HL-60 (cell line): ENCODE results near the gene MRPL20.

Experiments
- DNase-seq, 2 experiments: peaks; one replicate each; pipeline ENCODE4 v3.0.0-alpha.2; 2010 to 2020; ENCODE audit warnings: low read depth in 1 of 2, low spot score in 1 of 2
- H3K27ac ChIP-seq: fragments of 250-450 bp; sonication (Bioruptor Pico); replicated peaks from 2 replicates; pipeline ENCODE4 v1.5.1; 2020; ENCODE audit warnings: mild to moderate bottlenecking, moderate library complexity
- H3K27me3 ChIP-seq: fragments of 250-450 bp; sonication (Bioruptor Pico); 2 replicates; pipeline ENCODE4 v1.5.1; 2021; ENCODE audit warnings: mild to moderate bottlenecking, moderate library complexity; ENCODE audit not compliant: insufficient read depth, poor library complexity, severe bottlenecking
- H3K4me3 ChIP-seq: replicated peaks from 2 replicates; pipeline ENCODE4 v1.5.1; 2011; ENCODE audit warnings: mild to moderate bottlenecking, control low read depth, low read length; ENCODE audit not compliant: insufficient read depth
- GABPA ChIP-seq: IDR thresholded peaks from 2 replicates; pipeline ENCODE4 v1.6.1; 2012; ENCODE audit warnings: low read depth
- POLR2AphosphoS5 ChIP-seq: IDR thresholded peaks from 2 replicates; pipeline ENCODE4 v1.6.1; 2012; ENCODE audit warnings: low read depth
- SPI1 ChIP-seq: IDR thresholded peaks from 2 replicates; pipeline ENCODE4 v1.6.1; 2012; ENCODE audit warnings: low read depth, mild to moderate bottlenecking, borderline replicate concordance
- TF ChIP-seq, protein P1 (sequence below): IDR thresholded peaks from 2 replicates; pipeline ENCODE4 v1.6.1; 2012; ENCODE audit warnings: low read depth; ENCODE audit not compliant: insufficient replicate concordance
- TF ChIP-seq, protein P2 (sequence below): IDR thresholded peaks from one replicate; pipeline ENCODE4 v1.5.1; 2011; ENCODE audit warnings: low read length, control low read depth, inconsistent platforms; ENCODE audit not compliant: insufficient read depth

Gene MRPL20

DNA sequence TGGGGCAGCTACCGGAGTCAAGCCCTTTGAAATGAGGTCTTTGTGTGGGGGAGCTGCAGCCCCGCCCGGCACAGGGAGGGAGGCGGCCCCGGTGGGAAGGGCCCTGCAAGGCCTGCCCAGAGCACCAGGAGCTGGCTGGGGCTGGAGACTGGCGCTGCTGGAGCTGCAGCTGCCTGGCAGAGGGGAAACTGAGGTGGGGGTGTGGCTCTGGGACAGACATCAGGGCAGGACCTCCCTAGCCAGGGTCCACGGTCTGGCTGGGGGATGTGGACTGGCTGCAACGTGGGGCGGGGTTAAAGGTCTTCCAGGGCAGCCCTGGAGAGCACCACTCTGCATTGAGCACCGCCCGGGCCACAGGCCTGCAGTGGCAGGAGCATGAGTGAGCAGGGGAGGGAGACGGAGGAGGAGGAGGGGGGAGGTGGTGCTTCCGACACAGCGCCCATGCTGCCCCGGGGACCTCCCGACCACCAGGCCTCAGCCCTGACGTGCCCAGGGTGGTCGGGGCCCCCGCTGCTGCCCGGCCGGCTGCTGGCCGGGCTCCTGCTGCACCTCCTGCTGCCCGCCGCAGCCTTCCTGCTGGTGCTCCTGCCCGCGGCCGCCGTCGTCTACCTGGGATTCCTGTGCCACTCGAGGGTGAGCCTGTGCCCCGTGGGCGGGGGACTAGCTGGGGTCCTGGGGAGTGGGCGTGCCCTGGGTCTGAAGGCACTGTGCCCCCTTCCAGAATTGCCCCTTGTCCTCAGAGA, 18.8 kb upstream of the MRPL20 start:
- TF ChIP-seq, protein P1, sequence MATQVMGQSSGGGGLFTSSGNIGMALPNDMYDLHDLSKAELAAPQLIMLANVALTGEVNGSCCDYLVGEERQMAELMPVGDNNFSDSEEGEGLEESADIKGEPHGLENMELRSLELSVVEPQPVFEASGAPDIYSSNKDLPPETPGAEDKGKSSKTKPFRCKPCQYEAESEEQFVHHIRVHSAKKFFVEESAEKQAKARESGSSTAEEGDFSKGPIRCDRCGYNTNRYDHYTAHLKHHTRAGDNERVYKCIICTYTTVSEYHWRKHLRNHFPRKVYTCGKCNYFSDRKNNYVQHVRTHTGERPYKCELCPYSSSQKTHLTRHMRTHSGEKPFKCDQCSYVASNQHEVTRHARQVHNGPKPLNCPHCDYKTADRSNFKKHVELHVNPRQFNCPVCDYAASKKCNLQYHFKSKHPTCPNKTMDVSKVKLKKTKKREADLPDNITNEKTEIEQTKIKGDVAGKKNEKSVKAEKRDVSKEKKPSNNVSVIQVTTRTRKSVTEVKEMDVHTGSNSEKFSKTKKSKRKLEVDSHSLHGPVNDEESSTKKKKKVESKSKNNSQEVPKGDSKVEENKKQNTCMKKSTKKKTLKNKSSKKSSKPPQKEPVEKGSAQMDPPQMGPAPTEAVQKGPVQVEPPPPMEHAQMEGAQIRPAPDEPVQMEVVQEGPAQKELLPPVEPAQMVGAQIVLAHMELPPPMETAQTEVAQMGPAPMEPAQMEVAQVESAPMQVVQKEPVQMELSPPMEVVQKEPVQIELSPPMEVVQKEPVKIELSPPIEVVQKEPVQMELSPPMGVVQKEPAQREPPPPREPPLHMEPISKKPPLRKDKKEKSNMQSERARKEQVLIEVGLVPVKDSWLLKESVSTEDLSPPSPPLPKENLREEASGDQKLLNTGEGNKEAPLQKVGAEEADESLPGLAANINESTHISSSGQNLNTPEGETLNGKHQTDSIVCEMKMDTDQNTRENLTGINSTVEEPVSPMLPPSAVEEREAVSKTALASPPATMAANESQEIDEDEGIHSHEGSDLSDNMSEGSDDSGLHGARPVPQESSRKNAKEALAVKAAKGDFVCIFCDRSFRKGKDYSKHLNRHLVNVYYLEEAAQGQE = no peak
- TF ChIP-seq POLR2AphosphoS5 = no peak
- TF ChIP-seq, protein P2, sequence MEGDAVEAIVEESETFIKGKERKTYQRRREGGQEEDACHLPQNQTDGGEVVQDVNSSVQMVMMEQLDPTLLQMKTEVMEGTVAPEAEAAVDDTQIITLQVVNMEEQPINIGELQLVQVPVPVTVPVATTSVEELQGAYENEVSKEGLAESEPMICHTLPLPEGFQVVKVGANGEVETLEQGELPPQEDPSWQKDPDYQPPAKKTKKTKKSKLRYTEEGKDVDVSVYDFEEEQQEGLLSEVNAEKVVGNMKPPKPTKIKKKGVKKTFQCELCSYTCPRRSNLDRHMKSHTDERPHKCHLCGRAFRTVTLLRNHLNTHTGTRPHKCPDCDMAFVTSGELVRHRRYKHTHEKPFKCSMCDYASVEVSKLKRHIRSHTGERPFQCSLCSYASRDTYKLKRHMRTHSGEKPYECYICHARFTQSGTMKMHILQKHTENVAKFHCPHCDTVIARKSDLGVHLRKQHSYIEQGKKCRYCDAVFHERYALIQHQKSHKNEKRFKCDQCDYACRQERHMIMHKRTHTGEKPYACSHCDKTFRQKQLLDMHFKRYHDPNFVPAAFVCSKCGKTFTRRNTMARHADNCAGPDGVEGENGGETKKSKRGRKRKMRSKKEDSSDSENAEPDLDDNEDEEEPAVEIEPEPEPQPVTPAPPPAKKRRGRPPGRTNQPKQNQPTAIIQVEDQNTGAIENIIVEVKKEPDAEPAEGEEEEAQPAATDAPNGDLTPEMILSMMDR = no peak
- no peak for TF ChIP-seq SPI1
- TF ChIP-seq GABPA = no peak
- Histone ChIP-seq H3K27me3 (peaks cover 28% of the 10 kb centered on the region), H3K27ac (no peak overlapping the region), H3K4me3 (no peak overlapping the region)
- DNase-seq = no peak

DNA sequence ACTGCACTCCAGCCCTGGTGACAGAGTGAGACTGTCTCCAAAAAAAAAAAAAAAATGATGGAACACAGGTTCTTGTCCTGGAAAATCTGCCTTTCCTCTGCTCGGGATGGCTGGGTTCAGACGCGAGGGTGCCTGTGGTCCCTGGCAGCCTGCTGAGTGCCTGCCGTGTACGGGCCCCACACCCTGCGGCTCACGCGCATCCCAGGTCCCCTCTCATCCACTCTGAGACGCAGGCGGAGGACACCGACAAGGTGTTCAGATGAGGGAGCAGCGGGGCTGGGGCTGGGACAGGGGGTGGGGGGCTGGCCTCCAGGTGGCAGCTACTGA, 18.3 kb upstream of the MRPL20 start:
- Histone ChIP-seq H3K27ac (no peak overlapping the region), H3K4me3 (no peak overlapping the region), H3K27me3 (peaks cover 28% of the 10 kb centered on the region)
- DNase-seq = no peak
- TF ChIP-seq, protein P2 = no peak
- TF ChIP-seq POLR2AphosphoS5 = no peak
- TF ChIP-seq GABPA = no peak
- TF ChIP-seq, protein P1 = no peak
- no peak for TF ChIP-seq SPI1

DNA sequence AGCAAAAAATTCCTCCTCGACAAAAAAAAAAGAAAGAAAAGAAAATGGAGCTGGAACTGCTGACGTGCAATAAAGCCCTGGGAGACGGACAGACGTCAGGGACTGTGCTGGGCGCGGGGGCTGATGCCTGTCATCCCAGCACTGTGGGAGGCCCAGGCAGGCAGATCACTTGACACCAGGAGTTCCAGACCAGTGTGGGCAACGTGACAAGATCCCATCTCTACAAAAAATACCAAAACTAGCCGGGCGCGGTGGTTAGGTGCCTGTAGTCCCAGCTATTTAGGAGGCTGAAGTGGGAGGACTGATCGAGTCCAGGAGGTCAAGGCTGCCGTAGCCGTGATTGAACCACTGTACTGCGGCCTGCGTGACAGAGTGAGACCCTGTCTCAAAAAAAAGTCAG, 17.6 kb upstream of the MRPL20 start:
- DNase-seq = no peak
- no peak overlapping the region for H3K27ac ChIP-seq

More for the DNA sequence above, 17.6 kb upstream of the MRPL20 start:
- Histone ChIP-seq H3K4me3 (no peak overlapping the region), H3K27me3 (peaks cover 24% of the 10 kb centered on the region)
- TF ChIP-seq, protein P2 = no peak
- TF ChIP-seq GABPA (no peak), POLR2AphosphoS5 (no peak), SPI1 (no peak)
- TF ChIP-seq, protein P1 = no peak
